GM12874 (cell line): Measurements from ENCODE around the gene IL17RC.

Experiments used
- TF ChIP-seq, protein P1 (sequence below): IDR thresholded peaks from 2 replicates; pipeline ENCODE4 v1.5.1; 2011; ENCODE audit warnings: low read depth, mild to moderate bottlenecking, control low read depth, low read length, moderate library complexity; ENCODE audit not compliant: insufficient read depth

The IL17RC gene

DNA sequence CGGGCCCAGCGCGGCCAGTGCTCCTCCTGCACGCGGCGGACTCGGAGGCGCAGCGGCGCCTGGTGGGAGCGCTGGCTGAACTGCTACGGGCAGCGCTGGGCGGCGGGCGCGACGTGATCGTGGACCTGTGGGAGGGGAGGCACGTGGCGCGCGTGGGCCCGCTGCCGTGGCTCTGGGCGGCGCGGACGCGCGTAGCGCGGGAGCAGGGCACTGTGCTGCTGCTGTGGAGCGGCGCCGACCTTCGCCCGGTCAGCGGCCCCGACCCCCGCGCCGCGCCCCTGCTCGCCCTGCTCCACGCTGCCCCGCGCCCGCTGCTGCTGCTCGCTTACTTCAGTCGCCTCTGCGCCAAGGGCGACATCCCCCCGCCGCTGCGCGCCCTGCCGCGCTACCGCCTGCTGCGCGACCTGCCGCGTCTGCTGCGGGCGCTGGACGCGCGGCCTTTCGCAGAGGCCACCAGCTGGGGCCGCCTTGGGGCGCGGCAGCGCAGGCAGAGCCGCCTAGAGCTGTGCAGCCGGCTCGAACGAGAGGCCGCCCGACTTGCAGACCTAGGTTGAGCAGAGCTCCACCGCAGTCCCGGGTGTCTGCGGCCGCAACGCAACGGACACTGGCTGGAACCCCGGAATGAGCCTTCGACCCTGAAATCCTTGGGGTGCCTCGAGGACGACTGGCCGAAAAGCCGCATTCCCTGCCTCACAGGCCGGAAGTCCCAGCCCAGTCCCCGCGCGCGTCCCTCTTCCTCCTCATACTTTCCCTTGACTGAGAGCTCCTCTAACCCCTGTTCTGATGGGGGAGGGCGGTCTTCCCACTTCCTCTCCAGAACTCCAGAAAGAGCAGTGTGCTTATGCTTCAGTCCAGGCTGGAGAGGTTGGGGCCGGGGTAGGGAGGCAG lies 1.4 kb upstream of the IL17RC start:
- TF ChIP-seq, protein P1, sequence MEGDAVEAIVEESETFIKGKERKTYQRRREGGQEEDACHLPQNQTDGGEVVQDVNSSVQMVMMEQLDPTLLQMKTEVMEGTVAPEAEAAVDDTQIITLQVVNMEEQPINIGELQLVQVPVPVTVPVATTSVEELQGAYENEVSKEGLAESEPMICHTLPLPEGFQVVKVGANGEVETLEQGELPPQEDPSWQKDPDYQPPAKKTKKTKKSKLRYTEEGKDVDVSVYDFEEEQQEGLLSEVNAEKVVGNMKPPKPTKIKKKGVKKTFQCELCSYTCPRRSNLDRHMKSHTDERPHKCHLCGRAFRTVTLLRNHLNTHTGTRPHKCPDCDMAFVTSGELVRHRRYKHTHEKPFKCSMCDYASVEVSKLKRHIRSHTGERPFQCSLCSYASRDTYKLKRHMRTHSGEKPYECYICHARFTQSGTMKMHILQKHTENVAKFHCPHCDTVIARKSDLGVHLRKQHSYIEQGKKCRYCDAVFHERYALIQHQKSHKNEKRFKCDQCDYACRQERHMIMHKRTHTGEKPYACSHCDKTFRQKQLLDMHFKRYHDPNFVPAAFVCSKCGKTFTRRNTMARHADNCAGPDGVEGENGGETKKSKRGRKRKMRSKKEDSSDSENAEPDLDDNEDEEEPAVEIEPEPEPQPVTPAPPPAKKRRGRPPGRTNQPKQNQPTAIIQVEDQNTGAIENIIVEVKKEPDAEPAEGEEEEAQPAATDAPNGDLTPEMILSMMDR: peak; percentile 26; the same call in 1 of the 2 replicates

DNA sequence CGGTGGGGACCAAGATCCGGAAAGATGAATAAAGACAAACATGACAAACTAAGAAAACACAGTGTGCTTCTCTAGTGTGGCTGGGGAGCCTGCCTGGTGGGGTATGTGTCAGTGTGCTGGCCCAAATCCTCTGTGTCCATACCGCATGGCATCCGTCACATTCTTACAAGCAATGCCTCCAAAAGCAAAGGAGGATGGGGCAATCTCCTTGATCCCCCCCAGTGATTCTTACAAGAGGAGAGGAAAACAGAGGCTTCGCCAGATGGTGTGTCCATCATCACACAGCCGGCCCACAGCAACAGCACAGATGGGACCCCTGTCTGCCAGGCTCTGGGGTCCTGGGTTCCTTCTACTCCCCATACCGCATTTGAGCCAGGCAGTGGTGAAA lies 558 bp upstream of the IL17RC start:
- TF ChIP-seq, protein P1: no peak

DNA sequence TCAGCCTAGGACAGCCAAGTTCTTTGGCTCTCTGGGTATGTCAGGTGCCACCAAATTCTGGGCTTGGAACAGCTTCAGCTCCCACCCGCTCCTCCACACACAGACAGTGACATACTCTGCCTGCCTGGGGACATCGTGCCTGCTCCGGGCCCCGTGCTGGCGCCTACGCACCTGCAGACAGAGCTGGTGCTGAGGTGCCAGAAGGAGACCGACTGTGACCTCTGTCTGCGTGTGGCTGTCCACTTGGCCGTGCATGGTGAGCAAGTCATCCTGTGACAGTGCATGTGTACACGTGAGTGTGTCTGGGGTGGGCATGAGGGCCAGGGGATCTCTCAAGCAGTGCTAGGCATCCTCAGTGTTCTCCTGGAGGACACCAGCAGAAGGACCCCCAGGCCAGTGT lies 922 bp downstream of the IL17RC start:
- TF ChIP-seq, protein P1: no peak

DNA sequence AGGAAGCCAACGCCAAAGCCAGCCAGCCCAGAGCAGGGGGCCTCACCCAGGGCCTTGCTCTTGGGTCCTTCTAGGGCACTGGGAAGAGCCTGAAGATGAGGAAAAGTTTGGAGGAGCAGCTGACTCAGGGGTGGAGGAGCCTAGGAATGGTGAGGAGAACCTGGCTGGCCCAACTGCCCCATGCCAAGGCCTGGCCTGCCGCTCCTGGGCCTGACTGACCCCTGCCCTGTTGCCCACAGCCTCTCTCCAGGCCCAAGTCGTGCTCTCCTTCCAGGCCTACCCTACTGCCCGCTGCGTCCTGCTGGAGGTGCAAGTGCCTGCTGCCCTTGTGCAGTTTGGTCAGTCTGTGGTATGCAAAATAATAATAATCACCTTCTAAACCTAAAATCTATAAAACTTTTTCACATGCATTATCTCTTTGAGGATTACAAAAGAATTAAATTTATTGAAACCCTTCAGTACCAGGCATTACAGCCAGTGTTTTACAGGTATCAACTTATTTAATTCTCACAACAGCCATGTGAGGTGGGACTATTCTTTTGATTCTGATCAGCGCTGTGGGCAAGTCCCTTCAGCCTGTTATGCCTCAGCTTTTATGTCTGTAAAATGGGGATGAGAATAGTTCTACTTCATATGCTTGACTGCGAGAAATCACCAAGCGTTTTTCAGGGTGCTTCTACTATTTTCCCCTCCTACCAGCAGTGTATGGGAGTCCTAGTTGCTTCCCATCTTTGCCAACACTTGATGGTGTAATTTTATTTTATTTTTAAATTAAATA lies 1.6 kb downstream of the IL17RC start:
- TF ChIP-seq, protein P1: no peak

DNA sequence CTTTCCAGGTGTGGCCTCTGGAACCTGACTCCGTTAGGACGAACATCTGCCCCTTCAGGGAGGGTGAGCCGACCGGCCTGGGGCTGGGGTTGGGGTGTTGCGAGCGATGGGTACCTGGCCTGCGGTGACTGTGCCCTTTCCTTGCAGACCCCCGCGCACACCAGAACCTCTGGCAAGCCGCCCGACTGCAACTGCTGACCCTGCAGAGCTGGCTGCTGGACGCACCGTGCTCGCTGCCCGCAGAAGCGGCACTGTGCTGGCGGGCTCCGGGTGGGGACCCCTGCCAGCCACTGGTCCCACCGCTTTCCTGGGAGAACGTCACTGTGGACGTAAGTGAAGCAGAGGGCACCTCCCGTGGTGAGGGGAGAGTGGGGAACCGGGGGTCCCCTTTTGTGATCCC lies 11.3 kb downstream of the IL17RC start:
- TF ChIP-seq, protein P1: no peak

DNA sequence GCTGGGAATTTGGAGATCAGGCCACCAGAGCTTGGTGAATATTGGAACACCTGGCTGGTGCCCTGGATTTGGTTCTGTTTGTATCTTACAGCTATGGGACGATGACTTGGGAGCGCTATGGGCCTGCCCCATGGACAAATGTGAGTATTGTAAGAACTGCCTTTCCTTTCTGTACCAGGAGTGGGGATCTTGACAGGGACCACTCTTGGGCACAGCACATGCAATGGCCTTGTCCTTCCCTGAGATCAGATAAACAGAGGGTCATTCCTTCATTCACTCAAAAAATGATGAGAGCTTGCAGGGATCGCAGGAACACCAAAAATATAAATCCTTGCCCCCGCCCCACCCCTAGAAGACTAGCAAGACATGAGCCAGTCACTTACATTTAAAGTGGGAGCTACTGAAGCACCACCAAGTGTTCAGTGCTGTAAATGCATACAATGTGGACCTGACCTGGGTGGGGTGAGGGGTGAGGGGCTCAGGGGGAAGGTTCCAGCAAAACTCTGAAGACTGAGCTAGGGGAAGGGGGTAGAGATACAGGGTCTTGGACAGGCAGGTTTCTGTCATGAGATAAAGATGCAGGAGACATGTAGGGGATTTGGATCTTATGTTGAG lies 14.0 kb downstream of the IL17RC start:
- TF ChIP-seq, protein P1: no peak

DNA sequence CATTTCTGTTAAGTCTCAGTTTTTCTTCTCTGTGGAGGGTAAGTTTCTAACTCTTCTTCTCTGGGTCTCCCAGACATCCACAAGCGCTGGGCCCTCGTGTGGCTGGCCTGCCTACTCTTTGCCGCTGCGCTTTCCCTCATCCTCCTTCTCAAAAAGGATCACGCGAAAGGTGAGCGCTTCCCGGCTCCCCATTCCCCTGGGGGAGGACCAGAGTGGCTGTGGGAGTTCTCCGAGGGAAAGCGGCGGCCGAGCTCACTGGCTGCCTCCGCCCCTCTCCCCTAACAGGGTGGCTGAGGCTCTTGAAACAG lies 15.6 kb downstream of the IL17RC start:
- TF ChIP-seq, protein P1: no peak
